ENCODE results near the gene NINJ1.

NINJ1 gene

GRCh38 chr9:93132287-93132927, 1.6 kb downstream of the NINJ1 start:
- DNase-seq (ENCODE audit: low read depth in 2 of 2) = no peak

- DNase-seq (ENCODE audit: low read depth in 2 of 2) = no peak
Observed at GRCh38 chr9:93131599-93132286, 2.3 kb downstream of the NINJ1 start.

GRCh38 chr9:93130861-93131481, 3.1 kb downstream of the NINJ1 start:
- DNase-seq (ENCODE audit: low read depth in 2 of 2) = no peak

- DNase-seq (ENCODE audit: low read depth in 2 of 2) = no peak
Observed at GRCh38 chr9:93129691-93130500, 4.2 kb downstream of the NINJ1 start.

GRCh38 chr9:93129286-93129685, 4.8 kb downstream of the NINJ1 start:
- DNase-seq (ENCODE audit: low read depth in 2 of 2) = no peak

- no peak for DNase-seq (ENCODE audit: low read depth in 2 of 2)
Observed at GRCh38 chr9:93128715-93129224, 5.3 kb downstream of the NINJ1 start.

- no peak for DNase-seq (ENCODE audit: low read depth in 2 of 2)
Observed at GRCh38 chr9:93128011-93128714, 5.9 kb downstream of the NINJ1 start.

GRCh38 chr9:93127395-93127911, 6.6 kb downstream of the NINJ1 start:
- no peak for DNase-seq (ENCODE audit: low read depth in 2 of 2)

- DNase-seq (ENCODE audit: low read depth in 2 of 2) = no peak
Observed at GRCh38 chr9:93126825-93127368, 7.2 kb downstream of the NINJ1 start.

GRCh38 chr9:93126151-93126781, 7.8 kb downstream of the NINJ1 start:
- no peak for DNase-seq (ENCODE audit: low read depth in 2 of 2)

GRCh38 chr9:93125331-93125894, 8.6 kb downstream of the NINJ1 start:
- DNase-seq (ENCODE audit: low read depth in 2 of 2) = no peak

- DNase-seq (ENCODE audit: low read depth in 2 of 2) = no peak
Observed at GRCh38 chr9:93124793-93125192, 9.3 kb downstream of the NINJ1 start.

GRCh38 chr9:93123561-93124283, 10.3 kb downstream of the NINJ1 start:
- no peak for DNase-seq (ENCODE audit: low read depth in 2 of 2)

GRCh38 chr9:93122721-93123221, 11.3 kb downstream of the NINJ1 start:
- no peak for DNase-seq (ENCODE audit: low read depth in 2 of 2)

GRCh38 chr9:93121316-93122241, 12.5 kb downstream of the NINJ1 start:
- DNase-seq (ENCODE audit: low read depth in 2 of 2) = no peak

- no peak for DNase-seq (ENCODE audit: low read depth in 2 of 2)
Observed at GRCh38 chr9:93120846-93121315, 13.2 kb downstream of the NINJ1 start.

GRCh38 chr9:93119953-93120845, 13.9 kb downstream of the NINJ1 start:
- DNase-seq (ENCODE audit: low read depth in 2 of 2) = peak in 1 of 2 experiments; percentile 21

Measured in fibroblast of skin of left biceps (primary cell).